ENCODE measurements around the gene CPNE7.
A peak's percentile ranks its signal among the peaks of the same experiment; 100 is the strongest.
"Not testable (repeated sequence)": the region's sequence is repeated elsewhere in the genome, so short reads cannot be mapped to it uniquely, and the experiment has no call there.

The CPNE7 gene

DNA sequence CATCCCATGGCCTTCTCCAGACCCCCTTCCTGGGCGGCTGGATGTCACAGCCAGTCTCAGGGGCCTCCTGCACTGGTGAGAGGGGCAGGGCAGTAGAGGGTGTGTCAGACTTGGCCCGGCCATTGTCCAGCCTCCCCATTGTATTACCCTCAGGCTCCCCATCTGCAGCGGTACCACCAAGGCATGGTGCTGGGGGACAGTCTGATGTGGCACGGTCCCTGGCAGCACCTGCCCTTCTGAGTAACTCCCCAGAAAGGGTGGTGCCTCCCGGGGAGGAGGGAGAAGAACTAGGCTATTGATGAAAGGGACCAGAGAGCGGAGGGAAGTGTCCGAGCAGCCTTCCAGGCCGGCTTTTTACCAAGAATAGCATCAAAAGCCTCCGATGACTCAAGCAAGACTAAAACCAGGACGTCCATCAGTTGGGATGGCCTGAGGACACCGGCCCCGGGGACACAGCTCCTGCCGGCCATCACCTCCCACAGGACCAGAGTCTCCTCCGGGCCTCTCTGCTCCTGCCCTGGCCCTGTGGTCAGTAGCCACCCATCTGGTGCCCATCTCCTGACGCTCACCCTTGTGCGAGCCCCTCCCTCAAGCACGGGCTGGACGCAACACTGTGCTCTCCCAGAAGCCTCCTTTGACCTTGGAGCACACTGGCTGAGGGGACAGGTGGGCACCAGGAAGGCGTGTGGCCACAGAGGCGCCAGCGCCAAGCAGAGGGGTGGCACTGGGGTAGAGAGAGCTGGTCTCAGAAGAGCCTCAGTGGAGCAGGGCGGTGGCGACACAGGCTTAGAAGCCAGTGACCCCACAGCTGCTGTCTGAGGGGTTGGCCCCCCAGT is 5.8 kb upstream of the CPNE7 start:
- no peak for DNase-seq

- no peak for DNase-seq
Observed at GRCh38 chr16:89570342-89570923, 5.1 kb upstream of the CPNE7 start.

GRCh38 chr16:89570983-89571598 is 4.5 kb upstream of the CPNE7 start:
- not testable (repeated sequence) for DNase-seq

DNA sequence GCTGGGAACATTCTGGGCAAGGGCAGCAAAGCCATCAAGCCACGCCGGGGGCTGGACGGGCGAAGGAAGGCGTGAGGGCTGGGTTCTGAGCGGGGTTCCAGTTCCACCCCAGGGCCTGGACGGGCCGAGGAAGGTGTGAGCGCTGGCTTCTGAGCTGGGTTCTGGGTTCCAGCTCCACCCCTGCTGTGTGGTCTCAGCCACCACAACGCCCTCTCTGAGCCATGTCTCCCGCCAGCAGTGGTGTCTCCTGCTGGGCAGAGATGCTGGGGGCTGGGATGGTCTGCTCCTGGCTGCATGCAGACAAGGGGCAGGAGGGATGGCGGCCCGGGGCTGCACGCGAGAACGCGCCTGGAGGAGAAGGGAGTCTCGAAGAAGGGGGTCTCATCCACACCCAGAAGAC is 3.9 kb upstream of the CPNE7 start:
- DNase-seq: no peak

DNA sequence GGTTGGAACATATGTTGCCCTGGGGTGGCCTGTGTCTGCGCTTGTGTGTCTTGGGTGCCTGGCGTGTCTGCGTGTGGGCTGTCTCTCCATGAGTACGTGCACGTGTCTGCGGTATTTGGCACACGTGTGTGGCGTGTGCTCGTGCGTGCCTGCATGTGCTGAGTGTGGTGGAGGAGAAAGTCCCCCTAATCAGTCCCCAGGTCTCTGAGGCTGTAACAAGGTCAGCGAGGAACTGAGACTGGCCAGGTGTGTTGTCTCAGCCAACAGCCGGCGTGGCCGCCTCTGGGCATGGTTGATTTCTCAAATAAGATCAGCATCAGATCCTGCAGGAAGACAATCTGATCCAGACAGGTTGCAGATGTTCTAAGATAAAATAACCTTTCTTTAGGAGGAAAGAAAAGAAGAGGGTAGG is 3.5 kb upstream of the CPNE7 start:
- DNase-seq: no peak

DNA sequence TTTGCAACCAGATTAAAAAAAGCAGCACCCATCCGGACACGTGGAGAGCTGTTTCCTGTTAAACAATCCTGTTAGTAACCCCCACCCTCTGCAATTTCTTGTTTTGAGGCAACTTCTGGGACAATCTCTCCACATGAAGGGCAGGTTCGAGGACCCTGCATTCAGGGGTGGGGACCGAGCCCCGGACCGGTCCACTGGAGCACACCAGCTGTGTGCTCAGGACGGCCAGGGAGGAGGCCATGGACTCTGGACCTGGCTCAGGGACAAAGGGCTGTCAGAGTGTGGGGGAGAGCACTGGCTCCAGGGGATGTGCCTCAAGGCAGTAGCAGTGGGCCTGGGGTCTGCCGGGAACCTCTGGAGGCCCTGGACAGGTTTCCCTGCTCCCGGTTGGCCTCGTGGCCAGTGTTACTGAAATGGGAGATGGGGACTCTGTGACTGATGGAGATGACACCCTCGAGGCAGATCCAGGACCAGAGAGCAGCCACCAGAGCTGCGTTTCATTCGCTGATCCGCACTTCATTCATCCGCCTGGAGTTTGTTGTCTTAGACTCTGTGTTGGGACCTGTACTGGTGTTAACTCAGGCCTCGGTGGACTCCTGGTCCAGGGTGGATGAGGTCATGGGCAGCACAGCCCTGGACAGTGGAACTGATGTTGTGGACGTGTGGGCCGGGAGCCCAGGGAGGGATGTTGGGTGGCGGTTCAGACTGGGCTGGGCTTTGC is 2.9 kb upstream of the CPNE7 start:
- no peak for DNase-seq

DNA sequence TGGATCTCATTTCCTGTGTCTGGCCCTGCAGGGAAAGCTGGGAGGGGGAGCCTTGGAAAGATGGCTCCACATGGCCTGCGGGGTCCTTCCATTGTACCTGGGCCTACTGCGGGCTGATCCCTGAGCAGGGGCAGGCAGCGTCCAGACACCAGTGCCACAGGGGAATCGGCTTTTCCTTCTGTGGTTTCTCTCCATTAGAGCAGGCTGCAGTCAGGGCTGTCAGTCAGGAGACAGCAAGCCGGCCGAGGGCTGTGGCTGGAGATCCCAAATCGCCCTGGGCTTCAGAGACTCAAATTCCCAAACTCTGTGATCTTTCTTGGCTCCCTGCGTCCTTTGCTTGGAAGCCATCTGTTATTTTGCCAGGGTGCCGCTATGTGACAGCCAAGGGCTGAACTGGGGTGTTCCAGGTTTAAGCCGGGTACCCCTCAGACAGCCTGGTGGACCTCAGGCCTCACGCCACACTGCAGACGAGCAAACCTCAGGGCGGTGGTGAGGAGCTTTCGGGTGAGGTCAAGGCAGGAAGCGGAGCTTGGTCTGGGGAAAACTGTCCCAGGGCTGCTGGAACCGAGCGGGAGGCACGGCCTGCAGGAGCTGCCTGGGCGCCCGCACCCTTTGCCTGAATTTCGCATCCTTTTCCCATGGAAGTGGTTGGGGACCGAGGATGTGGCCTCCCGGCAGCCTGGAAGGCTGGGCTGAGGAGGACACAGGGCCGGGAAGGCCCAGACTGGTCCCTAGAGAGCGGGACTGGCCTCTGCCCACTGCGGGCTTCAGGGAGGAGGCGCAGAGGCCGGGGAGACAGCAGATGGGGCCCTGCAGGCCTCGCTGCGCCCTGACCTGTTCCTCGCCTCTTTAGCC is 1.5 kb upstream of the CPNE7 start:
- DNase-seq: no peak

DNA sequence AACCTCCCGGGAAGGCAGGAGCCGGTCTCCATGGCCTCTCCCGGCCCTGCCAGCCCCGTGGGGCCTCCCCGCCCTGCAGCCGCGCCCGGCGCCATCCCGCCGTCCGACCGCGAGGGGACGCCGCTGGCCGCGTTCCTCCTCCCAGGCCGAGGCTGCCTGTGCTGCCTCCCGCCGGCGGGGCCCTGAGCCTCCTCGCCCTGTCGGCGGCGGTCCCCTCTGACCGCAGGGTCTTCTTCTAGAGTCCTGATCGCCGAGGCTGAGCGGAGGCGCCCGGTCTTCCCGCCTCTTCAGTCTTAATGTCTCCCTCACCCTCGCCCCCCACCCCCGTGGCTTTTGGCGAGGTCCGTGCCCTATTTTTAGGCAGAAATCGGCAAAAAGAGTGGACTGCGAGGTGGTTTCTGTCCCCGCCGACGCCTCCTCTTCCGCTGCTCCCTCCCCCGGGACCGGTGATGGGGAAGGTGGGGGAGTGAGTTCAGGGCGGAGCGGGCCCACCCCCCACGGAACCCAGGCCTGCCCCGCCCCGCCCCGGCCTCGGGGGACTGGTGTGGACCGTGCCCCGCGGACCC is 794 bp upstream of the CPNE7 start:
- peak; percentile 62 for DNase-seq

- no peak for DNase-seq
Observed at GRCh38 chr16:89576153-89577054, 846 bp downstream of the CPNE7 start.

GRCh38 chr16:89577055-89577759 is 1.6 kb downstream of the CPNE7 start:
- DNase-seq: no peak

- DNase-seq: no peak
Observed at GRCh38 chr16:89579351-89579750, 3.8 kb downstream of the CPNE7 start.

GRCh38 chr16:89581045-89581695 is 5.6 kb downstream of the CPNE7 start:
- DNase-seq: no peak

GRCh38 chr16:89581861-89582563 is 6.5 kb downstream of the CPNE7 start:
- peak; percentile 27 for DNase-seq

DNA sequence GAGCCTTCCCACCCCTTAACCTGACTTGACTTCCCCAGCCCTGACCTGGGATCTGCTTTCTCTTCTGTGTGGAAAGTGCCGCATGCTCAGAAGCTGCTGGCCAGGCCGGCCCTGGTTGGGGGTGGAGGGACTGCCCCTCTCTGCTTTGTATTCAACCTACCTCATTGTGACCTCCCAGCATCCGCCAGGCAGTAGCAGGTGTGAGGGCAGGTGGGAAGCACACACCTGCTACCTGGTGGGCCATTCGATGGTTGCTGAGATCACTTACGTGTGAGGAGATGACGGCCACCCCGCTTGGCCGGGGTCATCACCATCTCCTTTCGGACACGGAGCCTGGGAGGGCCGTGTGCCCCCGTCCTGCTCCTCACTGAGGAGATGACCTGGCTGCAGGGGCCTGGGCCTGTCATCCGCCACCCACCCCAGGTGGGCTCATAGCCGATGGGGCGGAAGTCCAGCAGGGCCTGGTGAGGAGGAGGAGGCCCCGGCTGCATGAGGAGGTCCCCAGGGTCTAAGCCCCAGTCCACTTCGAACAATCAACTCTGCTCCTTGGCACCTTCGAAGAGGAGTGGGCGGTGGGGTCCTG is 7.1 kb downstream of the CPNE7 start:
- no peak for DNase-seq

GRCh38 chr16:89583197-89583894 is 7.8 kb downstream of the CPNE7 start:
- no peak for DNase-seq

- no peak for DNase-seq
Observed at GRCh38 chr16:89583895-89584644, 8.5 kb downstream of the CPNE7 start.
